SU-DHL-6 (cell line): ENCODE measurements around the gene ITGB1.

Source experiments
- H2AFZ ChIP-seq: fragments of 200-600 bp; sonication (generic); 2 replicates; pipeline ENCODE4 v1.6.1; 2014; ENCODE audit warnings: low read depth, mild to moderate bottlenecking, moderate library complexity, mixed read lengths, antibody characterized with exemption, low read length; ENCODE audit not compliant: severe bottlenecking
- H3F3A ChIP-seq: fragments of 200-600 bp; shearing (Covaris generic); 2 replicates; pipeline ENCODE4 v1.6.0; 2016; ENCODE audit warnings: antibody characterized with exemption, mild to moderate bottlenecking; ENCODE audit not compliant: insufficient read depth
- H3K27ac ChIP-seq: fragments of 200-600 bp; sonication (generic); 2 replicates; pipeline ENCODE4 v1.5.1; 2016; ENCODE audit warnings: low read depth, mild to moderate bottlenecking, low read length, moderate library complexity, mixed read lengths
- H3K27me3 ChIP-seq: fragments of 200-600 bp; sonication (generic), shearing (Covaris generic); 2 replicates; pipeline ENCODE4 v1.6.0; 2014; ENCODE audit warnings: mild to moderate bottlenecking, low read length
- H3K36me3 ChIP-seq: fragments of 200-600 bp; sonication (generic); 2 replicates; pipeline ENCODE4 v1.6.1; 2014; ENCODE audit warnings: mild to moderate bottlenecking, low read length, mixed read lengths
- H3K4me2 ChIP-seq: fragments of 300-600, 200-600 bp; shearing (Covaris generic), sonication (generic); 2 replicates; pipeline ENCODE4 v1.6.0; 2014; ENCODE audit warnings: low read length, low read depth, mild to moderate bottlenecking; ENCODE audit not compliant: poor library complexity, severe bottlenecking
- H3K4me3 ChIP-seq: fragments of 200-600 bp; sonication (generic); 2 replicates; pipeline ENCODE4 v1.5.1; 2014; ENCODE audit warnings: antibody characterized with exemption, low read length, mild to moderate bottlenecking, mixed read lengths; ENCODE audit not compliant: insufficient read depth, poor library complexity, severe bottlenecking
- H3K79me2 ChIP-seq: fragments of 200-600 bp; sonication (generic); 2 replicates; pipeline ENCODE4 v1.6.1; 2014; ENCODE audit warnings: mild to moderate bottlenecking, low read length, moderate library complexity; ENCODE audit not compliant: insufficient read depth
- H3K9ac ChIP-seq: fragments of 200-600 bp; sonication (generic); 2 replicates; pipeline ENCODE4 v1.7.0; 2014; ENCODE audit warnings: mild to moderate bottlenecking, low read length
- H3K9me2 ChIP-seq: fragments of 200-600 bp; sonication (generic); replicated peaks from 2 replicates; pipeline ENCODE4 v1.6.1; 2014; ENCODE audit warnings: low read length; ENCODE audit not compliant: insufficient read depth
- H3K9me3 ChIP-seq: fragments of 200-600 bp; sonication (generic); 2 replicates; pipeline ENCODE4 v1.6.1; 2014; ENCODE audit warnings: low read length, mixed read lengths; ENCODE audit not compliant: insufficient read depth
- H4K20me1 ChIP-seq: fragments of 200-600 bp; sonication (generic); 2 replicates; pipeline ENCODE4 v1.6.1; 2014; ENCODE audit warnings: low read depth, mild to moderate bottlenecking, antibody characterized with exemption, low read length, moderate library complexity, mixed read lengths
- EZH2phosphoT487 ChIP-seq: fragments of 200-600 bp; sonication (generic), shearing (Covaris generic); conservative IDR thresholded peaks from 2 replicates; pipeline ENCODE4 v1.6.1; 2018; ENCODE audit warnings: mild to moderate bottlenecking, antibody characterized with exemption, low read length, moderate library complexity, mixed read lengths
- TF ChIP-seq, protein P1 (sequence below): fragments of 200-600 bp; sonication (generic); IDR thresholded peaks from one replicate; pipeline ENCODE4 v1.5.1; 2017; ENCODE audit warnings: antibody characterized with exemption, mild to moderate bottlenecking, low read length, moderate library complexity; ENCODE audit not compliant: insufficient read depth, poor library complexity, severe bottlenecking

ITGB1 gene

DNA sequence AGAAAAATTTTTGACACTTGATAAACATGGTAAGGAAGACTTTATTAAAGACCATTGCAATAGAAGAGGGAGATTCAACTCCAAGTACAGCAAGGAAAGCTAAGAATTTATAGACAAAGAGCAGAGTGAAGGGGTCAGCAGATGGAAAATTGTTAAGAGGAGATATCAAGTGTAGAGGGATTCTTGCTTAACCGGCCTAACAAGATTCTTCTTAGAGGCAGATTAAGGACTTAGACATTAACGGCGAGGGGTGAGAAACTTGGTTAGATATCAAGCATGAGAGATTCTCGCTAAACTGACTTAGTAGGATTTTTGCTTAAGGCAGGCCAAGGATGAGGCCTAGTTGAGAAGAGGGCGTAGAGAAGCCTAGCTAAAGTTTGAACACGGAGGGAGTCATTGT lies 76.0 kb downstream of the ITGB1 start:
- H3K4me2 ChIP-seq, result no peak overlapping the region
- no peaks in the 10 kb centered on the region for H4K20me1 ChIP-seq
- H2AFZ ChIP-seq, result no peak overlapping the region
- no peak for TF ChIP-seq EZH2phosphoT487
- TF ChIP-seq, protein P1, sequence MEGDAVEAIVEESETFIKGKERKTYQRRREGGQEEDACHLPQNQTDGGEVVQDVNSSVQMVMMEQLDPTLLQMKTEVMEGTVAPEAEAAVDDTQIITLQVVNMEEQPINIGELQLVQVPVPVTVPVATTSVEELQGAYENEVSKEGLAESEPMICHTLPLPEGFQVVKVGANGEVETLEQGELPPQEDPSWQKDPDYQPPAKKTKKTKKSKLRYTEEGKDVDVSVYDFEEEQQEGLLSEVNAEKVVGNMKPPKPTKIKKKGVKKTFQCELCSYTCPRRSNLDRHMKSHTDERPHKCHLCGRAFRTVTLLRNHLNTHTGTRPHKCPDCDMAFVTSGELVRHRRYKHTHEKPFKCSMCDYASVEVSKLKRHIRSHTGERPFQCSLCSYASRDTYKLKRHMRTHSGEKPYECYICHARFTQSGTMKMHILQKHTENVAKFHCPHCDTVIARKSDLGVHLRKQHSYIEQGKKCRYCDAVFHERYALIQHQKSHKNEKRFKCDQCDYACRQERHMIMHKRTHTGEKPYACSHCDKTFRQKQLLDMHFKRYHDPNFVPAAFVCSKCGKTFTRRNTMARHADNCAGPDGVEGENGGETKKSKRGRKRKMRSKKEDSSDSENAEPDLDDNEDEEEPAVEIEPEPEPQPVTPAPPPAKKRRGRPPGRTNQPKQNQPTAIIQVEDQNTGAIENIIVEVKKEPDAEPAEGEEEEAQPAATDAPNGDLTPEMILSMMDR, result no peak
- no peak overlapping the region for H3K9ac ChIP-seq
- H3K27ac ChIP-seq, result no peak overlapping the region
- H3K36me3 ChIP-seq, result no peaks in the 10 kb centered on the region
- H3K79me2 ChIP-seq, result no peaks in the 10 kb centered on the region
- no peaks in the 10 kb centered on the region for H3K27me3 ChIP-seq
- no peaks in the 10 kb centered on the region for H3K9me2 ChIP-seq
- no peaks in the 10 kb centered on the region for H3F3A ChIP-seq
- H3K4me3 ChIP-seq, result no peak overlapping the region
- no peaks in the 10 kb centered on the region for H3K9me3 ChIP-seq

DNA sequence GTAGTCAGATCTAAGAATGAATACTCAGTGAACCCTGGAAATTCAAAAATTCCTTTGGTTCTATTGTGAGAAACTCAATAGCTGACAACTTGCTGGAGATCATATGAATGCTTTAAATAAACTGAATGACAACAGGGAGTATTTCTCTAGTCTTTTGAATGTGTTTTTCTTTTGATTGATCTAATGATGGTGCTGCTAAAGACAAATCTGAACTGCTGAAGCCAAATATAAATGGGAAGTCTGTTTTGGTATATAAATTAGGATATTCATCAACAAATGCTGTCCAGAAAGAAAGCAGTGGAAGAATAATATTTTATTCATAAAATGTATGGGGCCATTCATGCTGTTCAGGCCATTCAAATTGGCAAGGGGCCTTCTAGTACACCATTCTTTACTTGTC lies 79.4 kb downstream of the ITGB1 start:
- no peak overlapping the region for H3K4me3 ChIP-seq
- no peaks in the 10 kb centered on the region for H3K9me2 ChIP-seq
- no peaks in the 10 kb centered on the region for H3K79me2 ChIP-seq
- no peaks in the 10 kb centered on the region for H4K20me1 ChIP-seq
- H3K4me2 ChIP-seq, result no peak overlapping the region
- H3K9ac ChIP-seq, result no peak overlapping the region
- H3K36me3 ChIP-seq, result no peaks in the 10 kb centered on the region
- no peaks in the 10 kb centered on the region for H3K9me3 ChIP-seq
- TF ChIP-seq, protein P1, result no peak
- TF ChIP-seq EZH2phosphoT487, result no peak
- H3K27ac ChIP-seq, result no peak overlapping the region
- no peaks in the 10 kb centered on the region for H3K27me3 ChIP-seq
- no peak overlapping the region for H2AFZ ChIP-seq
- H3F3A ChIP-seq, result no peaks in the 10 kb centered on the region

- no peaks in the 10 kb centered on the region for H3K79me2 ChIP-seq
- H3K36me3 ChIP-seq, result no peaks in the 10 kb centered on the region
- no peak overlapping the region for H3K9ac ChIP-seq
- no peaks in the 10 kb centered on the region for H3F3A ChIP-seq
- H3K4me2 ChIP-seq, result no peak overlapping the region
- TF ChIP-seq, protein P1, result no peak
- no peak for TF ChIP-seq EZH2phosphoT487
- H3K27me3 ChIP-seq, result no peaks in the 10 kb centered on the region
- no peaks in the 10 kb centered on the region for H3K9me3 ChIP-seq
- H4K20me1 ChIP-seq, result no peaks in the 10 kb centered on the region
- no peak overlapping the region for H3K4me3 ChIP-seq
- H3K9me2 ChIP-seq, result no peaks in the 10 kb centered on the region
- no peak overlapping the region for H2AFZ ChIP-seq
- no peak overlapping the region for H3K27ac ChIP-seq
These were observed 80.1 kb downstream of the ITGB1 start for GRCh38 chr10:32877915-32878314.
